Trophoblast cell (in vitro differentiated cells and primary cell): Measurements from ENCODE around the gene FBN1.

ENCODE experiments used
- DNase-seq, 2 donors: peaks; one replicate each; pipeline ENCODE4 v3.0.0-alpha.2; 2016
- H2AFZ ChIP-seq: 2 replicates; pipeline ENCODE4 v1.6.1; 2013; ENCODE audit warnings: low read length, moderate library complexity, mild to moderate bottlenecking; ENCODE audit not compliant: insufficient read depth, poor library complexity
- H2AK5ac ChIP-seq: 2 replicates; pipeline ENCODE4 v1.6.1; 2013; ENCODE audit warnings: mild to moderate bottlenecking, low read length
- H2BK120ac ChIP-seq: 2 replicates; pipeline ENCODE4 v1.6.1; 2013; ENCODE audit warnings: low read length, mild to moderate bottlenecking, moderate library complexity; ENCODE audit not compliant: insufficient read depth, poor library complexity
- H2BK12ac ChIP-seq: 2 replicates; pipeline ENCODE4 v1.6.1; 2013; ENCODE audit warnings: mild to moderate bottlenecking, low read length, moderate library complexity
- H2BK5ac ChIP-seq: 2 replicates; pipeline ENCODE4 v1.6.1; 2013; ENCODE audit warnings: low read length, low read depth, moderate library complexity, mild to moderate bottlenecking; ENCODE audit not compliant: poor library complexity
- H3K14ac ChIP-seq: 2 replicates; pipeline ENCODE4 v1.6.1; 2013; ENCODE audit warnings: mild to moderate bottlenecking, low read length
- H3K18ac ChIP-seq: 2 replicates; pipeline ENCODE4 v1.6.1; 2013; ENCODE audit warnings: mild to moderate bottlenecking, low read length
- H3K23ac ChIP-seq: 2 replicates; pipeline ENCODE4 v1.6.1; 2013; ENCODE audit warnings: low read length
- H3K27ac ChIP-seq: 2 replicates; pipeline ENCODE4 v1.5.1; 2013; ENCODE audit warnings: low read depth, mild to moderate bottlenecking, inconsistent platforms, low read length, moderate library complexity
- H3K27me3 ChIP-seq: 2 replicates; pipeline ENCODE4 v1.6.1; 2013; ENCODE audit warnings: inconsistent platforms, mild to moderate bottlenecking, low read length, moderate library complexity; ENCODE audit not compliant: insufficient read depth
- H3K36me3 ChIP-seq, 2 experiments: 1 replicate in 1 of 2; 2 replicates in 1 of 2; pipeline ENCODE4 v1.6.1; 2013; ENCODE audit warnings: low read length in 2 of 2, mild to moderate bottlenecking in 2 of 2, moderate library complexity in 1 of 2; ENCODE audit not compliant: insufficient read depth in 2 of 2, control insufficient read depth in 1 of 2
- H3K4ac ChIP-seq: 2 replicates; pipeline ENCODE4 v1.6.1; 2013; ENCODE audit warnings: low read depth, mild to moderate bottlenecking, low read length, moderate library complexity
- H3K4me1 ChIP-seq, 2 experiments: 1 replicate in 1 of 2; 2 replicates in 1 of 2; pipeline ENCODE4 v1.6.1; 2013; ENCODE audit warnings: low read length in 2 of 2, mild to moderate bottlenecking in 2 of 2, moderate library complexity in 1 of 2; ENCODE audit not compliant: insufficient read depth in 2 of 2, control insufficient read depth in 1 of 2
- H3K4me2 ChIP-seq: 2 replicates; pipeline ENCODE4 v1.6.1; 2013; ENCODE audit warnings: inconsistent platforms, mild to moderate bottlenecking, low read length, moderate library complexity
- H3K4me3 ChIP-seq: 2 replicates; pipeline ENCODE4 v1.5.1; 2013; ENCODE audit warnings: mild to moderate bottlenecking, low read depth, low read length, inconsistent platforms
- H3K79me1 ChIP-seq: one replicate; pipeline ENCODE4 v1.6.1; 2013; ENCODE audit warnings: low read length
- H3K79me2 ChIP-seq: 2 replicates; pipeline ENCODE4 v1.6.1; 2013; ENCODE audit warnings: low read length, mild to moderate bottlenecking; ENCODE audit not compliant: control insufficient read depth, insufficient read depth, poor library complexity
- H3K9ac ChIP-seq: 2 replicates; pipeline ENCODE4 v1.6.1; 2013; ENCODE audit warnings: mild to moderate bottlenecking, low read length
- H3K9me3 ChIP-seq: 2 replicates; pipeline ENCODE4 v1.6.1; 2013; ENCODE audit warnings: low read depth, mild to moderate bottlenecking, control low read depth, inconsistent platforms, low read length; ENCODE audit not compliant: insufficient read depth
- H4K12ac ChIP-seq: 2 replicates; pipeline ENCODE4 v1.6.1; 2013; ENCODE audit warnings: low read depth, mild to moderate bottlenecking, low read length, moderate library complexity
- H4K8ac ChIP-seq: 2 replicates; pipeline ENCODE4 v1.6.1; 2013; ENCODE audit warnings: low read depth, mild to moderate bottlenecking, low read length, moderate library complexity
- H4K91ac ChIP-seq: one replicate; pipeline ENCODE4 v1.6.1; 2013; ENCODE audit warnings: low read depth, mild to moderate bottlenecking, low read length, moderate library complexity
- WGBS: extraction: QIAGEN DNeasy Blood & Tissue Kit; methylation state at CpG from one replicate; pipeline ENCODE4 v1.1.7; 2013; ENCODE audit warnings: missing lambda C conversion rate; ENCODE audit not compliant: insufficient read length, insufficient coverage; ENCODE audit errors: extremely low coverage; 5-methylcytosine and 5-hydroxymethylcytosine counted together

Gene FBN1

GRCh38 chr15:48423342-48423741 is 222.2 kb downstream of the FBN1 start:
- Histone ChIP-seq H2BK120ac (no peak overlapping the region), H3K4me3 (no peak overlapping the region), H3K27ac (no peak overlapping the region), H4K12ac (no peak overlapping the region), H3K9me3 (no peaks in the 10 kb centered on the region), H4K91ac (peak overlapping the region; percentile 11), H3K79me2 (no peaks in the 10 kb centered on the region), H3K4ac (no peak overlapping the region), H4K8ac (no peak overlapping the region), H3K4me1 (peaks cover 4 to 23% of the 10 kb centered on the region in 2 experiments), H2BK12ac (no peak overlapping the region), H2AK5ac (no peak overlapping the region), H2BK5ac (peak overlapping the region; percentile 34), H3K18ac (no peak overlapping the region), H3K14ac (no peak overlapping the region), H3K4me2 (no peak overlapping the region), H3K23ac (no peak overlapping the region), H3K27me3 (no peaks in the 10 kb centered on the region), H2AFZ (no peak overlapping the region), H3K9ac (no peak overlapping the region), H3K79me1 (peaks cover 12% of the 10 kb centered on the region), H3K36me3 (peaks cover 0 to 2% of the 10 kb centered on the region in 2 experiments)
- no CpG with 5 or more reads among the region's 3 CpGs for WGBS
- DNase-seq = peak in 1 of 2 donors; percentile 22

GRCh38 chr15:48422401-48422800 is 223.1 kb downstream of the FBN1 start:
- Histone ChIP-seq H3K4ac (no peak overlapping the region), H3K4me2 (no peak overlapping the region), H3K9me3 (no peaks in the 10 kb centered on the region), H2BK5ac (no peak overlapping the region), H2AFZ (no peak overlapping the region), H2BK12ac (no peak overlapping the region), H3K14ac (no peak overlapping the region), H3K27ac (no peak overlapping the region), H4K8ac (no peak overlapping the region), H3K18ac (no peak overlapping the region), H3K23ac (no peak overlapping the region), H3K79me1 (peaks cover 6% of the 10 kb centered on the region), H3K27me3 (no peaks in the 10 kb centered on the region), H4K12ac (no peak overlapping the region), H3K79me2 (no peaks in the 10 kb centered on the region), H3K4me3 (no peak overlapping the region), H3K4me1 (peaks cover 3 to 15% of the 10 kb centered on the region in 2 experiments), H4K91ac (no peak overlapping the region), H3K9ac (no peak overlapping the region), H3K36me3 (peaks cover 0 to 2% of the 10 kb centered on the region in 2 experiments), H2AK5ac (no peak overlapping the region), H2BK120ac (no peak overlapping the region)
- WGBS = no CpG with 5 or more reads among the region's 3 CpGs
- peak in 1 of 2 donors; percentile 43 for DNase-seq

- Histone ChIP-seq H4K91ac (no peak overlapping the region), H2BK120ac (no peak overlapping the region), H3K79me1 (peaks cover 4% of the 10 kb centered on the region), H3K4ac (no peak overlapping the region), H3K14ac (no peak overlapping the region), H3K9ac (no peak overlapping the region), H4K12ac (no peak overlapping the region), H3K4me1 (peaks cover 2 to 15% of the 10 kb centered on the region in 2 experiments), H2AFZ (no peak overlapping the region), H3K4me2 (no peak overlapping the region), H2AK5ac (no peak overlapping the region), H3K23ac (no peak overlapping the region), H3K9me3 (no peaks in the 10 kb centered on the region), H2BK12ac (no peak overlapping the region), H2BK5ac (no peak overlapping the region), H3K79me2 (no peaks in the 10 kb centered on the region), H3K36me3 (peaks cover 0 to 2% of the 10 kb centered on the region in 2 experiments), H3K4me3 (no peak overlapping the region), H3K27ac (no peak overlapping the region), H4K8ac (no peak overlapping the region), H3K18ac (no peak overlapping the region), H3K27me3 (no peaks in the 10 kb centered on the region)
- no CpG with 5 or more reads among the region's 5 CpGs for WGBS
- no peak for DNase-seq
These were observed 224.1 kb downstream of the FBN1 start for GRCh38 chr15:48421362-48421761.

- H3K27me3 ChIP-seq = no peaks in the 10 kb centered on the region
- H4K8ac ChIP-seq = no peak overlapping the region
- peaks cover 0 to 2% of the 10 kb centered on the region in 2 experiments for H3K36me3 ChIP-seq
- no peak overlapping the region for H3K4me3 ChIP-seq
- no peak overlapping the region for H3K27ac ChIP-seq
- peaks cover 7% of the 10 kb centered on the region for H3K79me1 ChIP-seq
- H3K9me3 ChIP-seq = no peaks in the 10 kb centered on the region
- no peak overlapping the region for H3K9ac ChIP-seq
- H2BK120ac ChIP-seq = no peak overlapping the region
- no peak overlapping the region for H3K23ac ChIP-seq
- H3K79me2 ChIP-seq = no peaks in the 10 kb centered on the region
- no peak overlapping the region for H4K91ac ChIP-seq
- no peak overlapping the region for H4K12ac ChIP-seq
- no CpG with 5 or more reads among the region's 2 CpGs for WGBS
- no peak overlapping the region for H2AK5ac ChIP-seq
- H3K18ac ChIP-seq = no peak overlapping the region
- peaks cover 7 to 15% of the 10 kb centered on the region in 2 experiments for H3K4me1 ChIP-seq
- DNase-seq = no peak
- no peak overlapping the region for H2BK5ac ChIP-seq
- H3K4ac ChIP-seq = no peak overlapping the region
- no peak overlapping the region for H3K14ac ChIP-seq
- no peak overlapping the region for H3K4me2 ChIP-seq
- H2BK12ac ChIP-seq = no peak overlapping the region
- H2AFZ ChIP-seq = no peak overlapping the region
These were observed 225.6 kb downstream of the FBN1 start for GRCh38 chr15:48419896-48420295.
